CD4-positive, alpha-beta T cell treated with Interleukin-6 at 100 ng/mL for 8 hours (primary cell): ENCODE measurements around the gene PLA2G2F.

ENCODE experiments used
- DNase-seq: peaks from one replicate; pipeline ENCODE4 v3.0.0-alpha.2; 2020; ENCODE audit warnings: mixed read lengths, low spot score

The PLA2G2F gene

DNA sequence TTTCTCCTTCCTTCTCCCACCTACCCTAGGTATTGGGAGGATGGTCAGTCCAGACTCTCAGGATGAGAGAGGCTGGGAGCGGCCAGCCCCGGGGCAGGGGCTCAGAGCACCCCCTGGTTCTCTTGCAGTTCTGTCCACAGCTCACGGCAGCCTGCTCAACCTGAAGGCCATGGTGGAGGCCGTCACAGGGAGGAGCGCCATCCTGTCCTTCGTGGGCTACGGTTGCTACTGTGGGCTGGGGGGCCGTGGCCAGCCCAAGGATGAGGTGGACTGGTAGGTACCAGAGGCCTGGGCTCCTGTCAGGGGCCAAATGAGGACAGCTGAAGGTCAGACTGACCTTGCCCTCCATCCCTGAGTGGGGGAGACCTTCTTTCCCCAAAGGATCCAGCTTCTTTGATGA is 4.2 kb downstream of the PLA2G2F start:
- no peak for DNase-seq

DNA sequence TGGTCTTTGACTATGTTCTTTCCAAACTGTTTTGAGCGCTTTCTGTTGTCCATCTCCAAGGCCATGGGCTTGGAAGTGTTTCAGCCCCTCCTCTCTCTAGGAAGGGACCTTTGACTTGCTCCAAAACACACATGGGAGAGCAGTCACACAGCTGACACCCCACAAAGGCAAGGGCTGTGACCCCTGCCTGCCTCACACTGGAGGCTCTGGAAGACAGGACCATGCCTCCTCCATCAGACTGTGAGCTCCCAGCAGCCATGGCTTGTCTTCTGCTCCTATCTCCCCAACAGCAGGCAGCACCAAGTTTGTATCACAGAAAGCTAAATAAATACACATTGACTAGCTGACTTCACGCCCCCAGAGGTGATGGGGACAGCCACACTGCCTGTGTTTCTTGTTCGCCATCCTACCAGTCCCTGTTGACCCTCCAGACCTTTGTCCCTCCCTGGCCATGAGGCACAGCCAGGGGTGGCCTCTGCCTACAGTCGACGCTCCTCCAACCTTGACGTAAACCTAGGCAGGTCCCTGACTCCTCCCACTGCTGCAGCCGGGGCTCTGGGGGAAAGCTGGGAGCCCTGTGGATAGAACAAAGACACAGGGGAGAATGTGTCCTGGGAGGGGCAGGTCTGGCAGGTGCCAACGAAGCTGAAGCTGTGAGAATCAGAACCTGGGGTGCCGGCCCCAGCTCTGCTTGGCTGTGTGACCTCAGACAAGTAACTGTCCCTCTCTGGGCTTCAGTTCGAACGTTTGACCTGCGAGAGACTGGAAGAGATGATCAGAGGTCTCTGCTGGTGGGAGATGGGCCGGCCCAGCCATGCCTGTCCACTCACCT is 4.8 kb downstream of the PLA2G2F start:
- DNase-seq = no peak

DNA sequence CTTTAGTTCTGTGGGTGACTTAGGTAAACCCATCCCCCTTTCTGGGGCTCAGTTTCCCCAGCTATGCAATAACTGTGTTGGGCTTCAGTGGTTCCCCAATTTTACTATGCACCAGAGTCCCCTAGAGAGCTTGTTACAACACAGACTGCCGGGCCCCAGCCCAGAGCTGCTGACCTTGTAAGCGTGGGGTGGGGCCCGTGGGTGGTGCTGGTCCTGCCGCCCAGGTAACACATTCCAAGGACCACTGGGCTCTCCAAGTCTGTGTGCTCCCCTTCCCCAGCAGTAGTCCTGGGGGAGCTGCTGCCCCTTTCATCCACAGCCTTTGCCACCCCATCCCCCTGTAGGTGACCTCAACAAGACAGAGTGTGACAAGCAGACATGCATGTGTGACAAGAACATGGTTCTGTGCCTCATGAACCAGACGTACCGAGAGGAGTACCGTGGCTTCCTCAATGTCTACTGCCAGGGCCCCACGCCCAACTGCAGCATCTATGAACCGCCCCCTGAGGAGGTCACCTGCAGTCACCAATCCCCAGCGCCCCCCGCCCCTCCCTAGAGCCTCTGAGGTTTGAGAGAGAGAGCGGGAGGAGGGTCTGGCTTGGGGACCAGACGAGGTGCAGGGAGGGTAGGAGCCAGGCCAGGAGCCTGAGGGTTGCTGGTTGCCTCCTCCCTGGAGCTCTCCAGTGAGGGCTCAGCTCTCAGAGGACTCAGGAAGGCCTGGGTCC is 8.9 kb downstream of the PLA2G2F start:
- no peak for DNase-seq

DNA sequence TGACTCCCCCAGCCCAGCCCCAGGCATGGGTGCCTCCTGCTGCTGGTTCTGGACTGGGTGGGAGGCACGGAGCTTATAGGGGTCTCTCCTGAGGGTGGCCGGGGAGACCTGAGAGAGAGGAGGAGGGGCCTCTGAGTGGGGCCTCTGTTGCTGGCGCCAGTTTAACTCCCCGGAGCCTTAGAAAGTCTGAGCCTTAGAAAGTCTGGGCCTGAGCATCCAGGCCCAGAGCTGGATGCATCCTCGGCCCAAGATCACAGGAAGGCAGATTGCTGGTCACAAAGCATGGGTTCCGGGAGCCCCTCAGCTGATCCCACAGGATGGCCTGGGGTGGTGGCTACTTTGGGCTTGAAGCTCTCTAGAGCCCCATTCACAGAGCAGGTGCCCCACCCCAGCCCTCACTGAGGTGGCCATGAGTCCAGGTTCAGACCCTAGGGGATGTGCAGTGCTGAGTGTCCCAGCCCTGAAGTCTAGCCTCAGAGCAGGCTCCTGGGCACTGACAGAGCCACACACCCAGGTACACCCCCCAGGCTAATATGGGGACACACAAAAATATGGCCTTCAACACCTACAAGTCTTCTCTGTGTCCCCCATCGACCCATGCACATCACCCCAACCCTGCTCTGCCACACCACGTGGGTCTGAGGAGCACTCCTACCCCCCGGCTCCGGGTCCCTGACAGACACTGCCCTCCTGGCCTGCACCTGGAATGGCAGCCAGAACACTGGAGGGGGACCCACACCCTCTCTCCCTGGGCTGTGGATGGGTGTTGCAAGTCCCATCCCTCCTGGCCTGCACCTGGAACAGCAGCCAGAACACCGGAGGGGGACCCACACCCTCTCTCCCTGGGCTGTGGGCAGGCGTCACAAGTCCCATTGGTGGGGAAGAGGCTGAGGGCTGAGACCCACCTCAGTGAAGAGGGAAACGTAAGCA is 9.7 kb downstream of the PLA2G2F start:
- DNase-seq = no peak

GRCh38 chr1:20149601-20150325 is 10.6 kb downstream of the PLA2G2F start:
- no peak for DNase-seq

- no peak for DNase-seq
Measured at GRCh38 chr1:20150326-20150705, 11.2 kb downstream of the PLA2G2F start.

DNA sequence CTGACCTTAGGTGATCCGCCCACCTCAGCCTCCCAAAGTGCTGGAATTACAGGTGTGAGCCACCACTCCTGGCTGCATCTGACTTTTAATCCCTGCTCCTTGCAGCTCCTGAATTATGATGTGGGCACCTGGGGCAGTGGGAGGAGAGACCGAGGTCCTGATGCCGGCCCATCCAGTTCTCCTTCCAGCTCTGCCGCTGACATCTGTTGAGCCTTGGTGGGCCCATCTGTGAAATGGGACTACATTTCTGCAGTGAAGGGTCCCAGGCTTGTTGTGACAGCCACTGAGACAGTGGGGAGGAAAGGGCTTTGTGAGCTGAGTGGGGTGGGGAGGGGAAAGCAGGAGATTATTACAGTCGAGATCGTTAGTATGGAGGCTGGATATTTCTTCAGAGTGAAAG is 11.8 kb downstream of the PLA2G2F start:
- DNase-seq = no peak

DNA sequence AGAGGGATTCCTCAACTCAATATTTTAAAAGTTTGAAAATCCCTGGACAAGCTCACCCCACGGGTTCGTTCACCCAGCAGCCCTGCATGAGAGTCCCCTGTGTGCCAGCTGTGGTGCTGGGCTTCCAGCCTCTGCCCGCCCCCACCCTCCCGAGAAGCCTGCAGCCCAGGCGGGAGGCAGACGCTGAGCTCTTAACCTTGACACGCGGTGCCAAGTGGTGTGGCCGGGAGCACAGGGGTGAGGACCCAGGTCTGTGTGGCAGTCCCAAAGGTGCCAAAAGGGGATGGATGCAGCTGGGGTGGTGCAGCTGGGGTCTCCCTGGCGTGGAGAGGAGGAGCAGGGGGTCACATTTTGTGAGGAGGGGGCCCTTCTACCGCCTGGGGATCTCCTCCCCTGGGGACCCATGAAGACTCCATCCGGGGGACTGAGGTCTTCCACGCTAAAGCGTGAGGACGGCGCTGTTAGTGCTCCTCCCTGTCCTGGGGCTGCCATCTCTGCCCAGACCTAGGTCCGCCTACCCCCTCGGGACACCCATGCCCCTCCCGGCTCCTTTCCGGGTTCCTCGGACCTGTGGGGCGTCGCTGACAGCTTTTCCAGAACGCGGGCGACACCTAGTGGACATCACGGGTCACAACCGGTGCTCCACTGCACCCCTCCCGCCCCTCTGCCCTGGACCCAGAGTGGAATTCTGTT is 12.9 kb downstream of the PLA2G2F start:
- peak; percentile 72 for DNase-seq

DNA sequence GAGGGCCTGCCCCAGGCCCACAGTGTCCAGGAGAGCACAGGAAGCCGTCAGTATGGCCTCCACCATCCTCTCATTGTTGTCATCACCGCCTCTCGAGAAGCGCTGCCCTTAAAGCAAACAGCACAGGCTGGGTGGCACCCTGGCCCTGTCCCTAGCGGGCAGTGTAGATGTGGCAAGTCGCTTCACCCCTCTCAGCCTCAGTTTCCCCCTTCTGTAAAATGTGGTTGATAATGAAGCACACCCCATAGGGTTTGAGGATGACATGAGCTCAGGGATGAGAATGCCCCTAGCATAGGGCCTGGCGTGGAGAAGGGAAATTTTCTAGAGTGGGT is 13.4 kb downstream of the PLA2G2F start:
- DNase-seq = no peak

- no peak for DNase-seq
Measured at GRCh38 chr1:20153000-20153418, 13.9 kb downstream of the PLA2G2F start.

- no peak for DNase-seq
Measured at GRCh38 chr1:20154301-20154831, 15.2 kb downstream of the PLA2G2F start.

- DNase-seq = no peak
Measured at GRCh38 chr1:20158358-20159070, 19.4 kb downstream of the PLA2G2F start.

DNA sequence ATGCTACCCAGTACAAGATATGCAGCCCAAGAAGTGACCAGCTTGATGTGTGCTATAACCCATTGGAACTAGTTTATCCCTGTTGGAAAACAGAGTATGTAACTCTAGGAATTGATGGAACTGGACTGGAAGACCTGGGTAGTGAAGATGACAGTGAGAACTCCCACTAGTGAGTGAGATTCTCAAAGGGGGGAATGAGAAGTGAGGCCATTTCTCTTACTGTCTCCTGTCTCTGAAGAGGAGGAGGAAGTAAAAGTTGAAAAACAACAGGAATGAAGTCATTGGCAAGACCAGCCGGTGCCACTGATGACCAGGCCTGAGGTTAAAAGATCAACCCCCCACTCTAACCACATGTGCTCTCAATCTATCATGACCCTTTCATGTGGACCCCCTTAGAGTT is 20.9 kb downstream of the PLA2G2F start:
- DNase-seq = no peak

DNA sequence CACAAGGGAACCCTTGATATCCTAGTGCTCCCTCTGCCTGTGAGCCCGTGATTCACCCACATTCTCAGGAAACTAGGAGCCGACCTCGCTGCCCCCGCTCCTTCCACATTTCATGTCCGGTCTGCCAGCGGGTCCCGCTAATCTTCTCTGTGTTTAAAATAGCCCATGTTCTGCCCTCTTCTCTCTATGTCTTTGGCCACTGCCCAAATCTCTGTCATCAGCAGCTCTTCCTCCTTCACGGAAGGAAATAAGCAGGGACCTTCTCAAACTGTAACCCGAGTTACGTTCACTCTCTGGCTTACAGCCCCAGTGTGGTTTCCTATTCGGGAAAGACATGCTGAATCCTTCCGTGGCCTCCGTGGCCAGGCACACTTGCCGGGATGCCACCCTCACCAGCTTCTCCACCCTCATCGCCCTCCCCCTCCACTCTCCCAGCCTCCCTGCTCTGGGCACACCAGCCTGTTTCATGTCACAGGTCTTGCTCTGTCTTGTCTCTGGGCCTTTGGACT is 25.6 kb downstream of the PLA2G2F start:
- DNase-seq = no peak

GRCh38 chr1:20165522-20165951 is 26.4 kb downstream of the PLA2G2F start:
- no peak for DNase-seq

- DNase-seq = no peak
Measured at GRCh38 chr1:20166051-20166450, 26.9 kb downstream of the PLA2G2F start.

DNA sequence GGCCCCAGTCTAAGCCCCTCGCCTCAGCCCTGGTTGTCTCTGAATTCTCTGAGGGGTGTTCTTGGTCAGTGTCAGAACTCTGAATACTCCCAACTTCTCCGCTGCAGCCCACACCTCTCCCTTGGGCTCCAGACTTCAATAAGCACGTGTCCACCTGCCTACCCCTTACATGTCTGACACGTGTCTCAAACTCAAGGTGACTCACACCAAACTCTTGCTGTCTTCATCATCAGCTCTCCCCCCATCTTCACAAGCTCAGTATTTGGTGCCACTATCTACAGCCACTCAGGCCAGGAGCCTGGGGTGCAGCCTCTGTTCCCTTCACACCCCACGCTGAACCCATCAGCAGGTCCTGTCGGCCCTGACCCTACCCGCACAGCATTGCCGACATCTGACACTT is 28.0 kb downstream of the PLA2G2F start:
- no peak for DNase-seq

DNA sequence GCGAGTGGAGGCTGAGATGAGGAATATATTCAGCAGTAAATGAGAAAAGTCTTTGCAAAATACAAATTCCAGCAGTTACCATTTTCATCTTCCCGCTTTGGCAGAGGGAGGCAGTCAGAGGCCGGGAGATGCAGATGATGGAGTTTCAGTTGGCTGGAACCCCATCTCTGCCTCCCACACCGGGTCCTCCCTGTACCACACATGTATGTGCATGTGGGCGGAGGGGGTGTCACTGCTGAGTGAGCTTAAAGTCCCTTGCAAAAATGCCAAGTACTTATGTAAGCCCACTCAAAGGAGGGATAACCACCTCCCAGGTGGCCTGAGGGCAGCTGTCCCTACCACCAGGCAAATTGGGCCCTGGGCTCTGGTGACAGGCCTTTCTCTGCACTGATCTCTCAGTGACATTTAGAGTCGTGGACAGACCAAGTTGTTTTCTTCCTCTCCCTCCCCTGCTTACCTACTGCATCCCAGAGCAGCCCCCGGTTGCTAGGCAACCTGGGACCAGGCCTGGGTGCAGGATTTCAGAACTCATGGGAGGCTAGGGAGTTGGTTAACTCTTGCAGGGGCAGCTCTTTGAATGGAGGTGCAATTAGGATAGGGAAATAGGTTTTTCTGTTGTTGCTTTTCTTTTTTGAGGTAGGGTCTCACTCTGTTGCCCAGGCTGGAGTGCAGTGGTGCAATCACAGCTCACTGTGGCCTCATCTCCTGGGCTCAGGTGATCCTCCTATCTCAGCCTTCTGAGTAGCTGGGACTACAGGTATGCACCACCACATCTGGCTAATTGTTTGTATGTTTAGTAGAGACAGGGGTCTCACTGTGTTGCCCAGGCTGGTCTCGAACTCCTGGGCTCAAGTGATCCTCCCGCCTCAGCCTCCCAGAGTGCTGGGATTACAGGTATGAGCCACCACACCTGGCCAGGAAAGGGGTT is 29.7 kb downstream of the PLA2G2F start:
- no peak for DNase-seq

DNA sequence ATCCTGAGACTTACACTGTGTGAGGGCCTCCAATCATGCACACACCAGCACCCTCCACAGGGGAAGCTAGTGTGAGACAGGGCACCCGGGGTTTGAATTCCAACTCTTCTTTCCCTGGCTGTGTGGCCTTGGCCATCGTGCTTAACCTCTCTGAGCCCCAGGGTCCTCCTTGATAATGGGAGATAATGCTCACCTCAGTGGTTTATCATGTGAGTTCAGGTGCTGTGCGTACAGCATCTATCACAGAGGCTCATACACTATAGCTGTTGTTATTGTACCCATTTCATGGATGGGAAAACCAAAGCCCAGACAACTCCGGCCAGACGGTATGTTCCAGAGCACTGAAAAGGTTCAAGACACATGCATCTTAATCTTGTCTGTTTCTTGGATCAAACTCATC is 30.8 kb downstream of the PLA2G2F start:
- DNase-seq = no peak
